H7 (cell line): ENCODE measurements around the gene BLM. TPM values are rescaled to one million over a fixed set of nuclear protein-coding genes. Genes with fewer than 3 reads are reported as not detected.
"Not testable (repeated sequence)": the region's sequence is repeated elsewhere in the genome, so short reads cannot be mapped to it uniquely, and the experiment has no call there.

Source experiments
- DNase-seq: peaks from one replicate; pipeline ENCODE4 v3.0.0; 2012
- H3K27me3 ChIP-seq: 2 replicates; pipeline ENCODE4 v1.6.0; 2011; ENCODE audit warnings: mild to moderate bottlenecking, low read length; ENCODE audit not compliant: control insufficient read depth, insufficient read depth
- H3K36me3 ChIP-seq: replicated peaks from 2 replicates; pipeline ENCODE4 v1.5.1; 2011; ENCODE audit warnings: low read length; ENCODE audit not compliant: control insufficient read depth, insufficient read depth
- H3K4me3 ChIP-seq: 2 replicates; pipeline ENCODE4 v1.5.1; 2011; ENCODE audit warnings: low read depth, mild to moderate bottlenecking, control low read depth, low read length, moderate library complexity; ENCODE audit not compliant: insufficient read depth
- total RNA-seq: library from RNA; depleted of rRNA; stranded (reverse); fragments of >200 nt; shearing (Covaris generic); gene quantifications from 2 replicates; pipeline ENCODE4 v1.2.3, GENCODE V29; 2014

The BLM gene
- total RNA-seq, 1 experiment from 2014 or later, result 29.7 TPM

DNA sequence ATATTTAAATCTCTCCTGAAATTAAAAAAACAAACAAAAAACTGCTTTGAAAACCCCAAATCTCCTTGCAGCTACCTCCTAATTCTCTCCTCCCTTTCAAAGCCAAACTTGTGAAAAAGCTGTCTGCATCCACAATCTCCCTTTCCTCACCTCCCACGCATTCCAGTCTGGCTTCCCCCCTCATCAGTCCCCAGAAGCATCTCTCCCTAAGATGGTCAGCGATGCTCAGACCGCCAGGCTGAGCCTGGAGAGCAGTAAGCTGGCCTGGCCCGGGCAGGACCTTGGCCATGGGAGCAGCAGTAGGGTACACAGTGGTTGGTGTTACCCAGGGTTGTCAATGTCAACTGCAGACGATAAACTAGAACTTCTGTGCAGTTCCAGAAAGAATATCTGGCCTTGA is 32.9 kb upstream of the BLM start:
- DNase-seq, result peak; percentile 5
- no peaks in the 10 kb centered on the region for H3K27me3 ChIP-seq
- no peaks in the 10 kb centered on the region for H3K36me3 ChIP-seq
- no peak overlapping the region for H3K4me3 ChIP-seq

- Histone ChIP-seq H3K27me3 (no peaks in the 10 kb centered on the region), H3K4me3 (no peak overlapping the region), H3K36me3 (no peaks in the 10 kb centered on the region)
- DNase-seq, result no peak
Measured at GRCh38 chr15:90685591-90686434, 31.3 kb upstream of the BLM start.

DNA sequence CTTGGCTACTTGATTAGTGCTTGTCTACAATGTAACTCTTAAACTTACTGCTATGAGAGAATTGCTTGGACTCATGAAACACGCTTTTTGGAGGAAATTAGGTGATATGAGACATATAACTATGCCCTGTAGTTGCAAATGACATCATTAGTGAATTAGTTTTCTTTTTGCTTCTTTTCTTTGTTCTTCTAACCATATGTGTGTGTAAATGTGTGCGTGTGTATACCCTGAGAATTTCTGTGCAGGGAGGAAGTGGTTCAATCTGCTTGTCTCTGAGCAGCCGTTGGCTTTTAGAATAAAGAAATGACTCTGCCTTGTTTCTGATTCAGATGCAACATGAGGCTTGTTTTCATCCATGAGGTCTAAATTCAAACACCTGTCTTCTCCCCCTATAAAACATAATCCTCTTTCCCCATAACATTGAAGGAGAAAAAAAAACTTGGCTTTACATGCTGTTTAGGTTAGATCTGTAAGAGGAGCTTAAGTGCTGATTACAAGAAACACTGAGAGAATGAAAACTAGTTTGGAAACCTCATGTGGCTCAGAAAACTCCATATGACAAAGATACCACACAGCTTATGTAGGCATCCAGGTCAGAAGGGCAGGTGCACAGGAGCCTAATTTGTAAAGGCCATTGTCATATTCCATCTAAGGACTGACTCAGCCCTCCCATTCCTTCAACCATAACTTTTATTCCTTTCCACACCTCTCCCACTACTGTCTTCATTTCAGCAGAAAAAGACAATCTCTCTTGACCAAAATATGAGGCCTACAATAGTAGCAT is 30.5 kb upstream of the BLM start:
- H3K27me3 ChIP-seq, result no peaks in the 10 kb centered on the region
- DNase-seq, result no peak
- no peak overlapping the region for H3K4me3 ChIP-seq
- H3K36me3 ChIP-seq, result no peaks in the 10 kb centered on the region

DNA sequence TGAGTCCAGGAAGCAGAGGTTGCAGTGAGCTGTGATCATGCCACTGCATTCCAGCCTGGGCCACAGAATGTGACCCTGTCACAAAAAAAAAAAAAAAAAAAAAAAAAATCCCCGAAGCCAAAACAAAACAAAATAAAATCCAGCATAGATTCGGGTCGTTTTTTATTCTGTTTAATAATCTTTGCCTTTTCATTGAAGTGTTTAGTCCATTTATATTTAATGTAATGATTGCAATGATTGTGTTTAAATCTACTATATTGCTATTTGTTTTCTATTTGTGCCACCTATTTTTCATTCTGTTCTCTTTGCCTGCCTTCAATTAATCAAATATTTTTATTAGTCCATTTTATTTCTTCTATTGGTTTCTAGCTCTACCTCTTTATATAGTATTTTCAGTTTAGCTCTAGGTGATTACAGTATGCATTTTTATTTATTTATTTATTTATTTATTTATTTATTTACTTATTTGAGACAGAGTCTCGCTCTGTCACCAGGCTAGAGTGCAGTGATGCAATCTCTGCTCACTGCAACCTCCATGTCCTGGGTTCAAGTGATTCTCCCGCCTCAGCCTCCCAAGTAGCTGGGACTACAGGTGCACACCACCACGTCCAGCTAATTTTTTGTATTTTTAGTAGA is 27.7 kb upstream of the BLM start:
- not testable (repeated sequence) for H3K4me3 ChIP-seq, H3K36me3 ChIP-seq, H3K27me3 ChIP-seq, DNase-seq

DNA sequence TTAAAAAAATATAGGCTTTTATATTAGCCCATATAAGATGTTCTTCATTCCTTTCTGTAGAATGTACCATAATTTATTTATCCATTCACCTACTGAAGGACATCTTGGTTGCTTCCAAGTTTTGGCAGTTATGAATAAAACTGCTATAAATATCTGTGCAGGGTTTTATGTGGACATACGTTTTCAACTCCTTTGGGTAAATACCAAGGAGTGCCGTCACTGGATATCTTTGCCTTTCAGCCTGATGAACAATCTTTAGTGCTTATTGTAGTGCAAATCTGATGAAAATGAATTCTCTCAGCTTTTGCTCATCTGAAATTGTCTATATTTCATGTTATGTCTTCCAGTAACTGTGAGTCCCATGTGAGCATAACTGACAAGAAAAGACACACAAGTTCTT is 26.6 kb upstream of the BLM start:
- DNase-seq, result no peak
- H3K27me3 ChIP-seq, result no peaks in the 10 kb centered on the region
- no peaks in the 10 kb centered on the region for H3K36me3 ChIP-seq
- no peak overlapping the region for H3K4me3 ChIP-seq

DNA sequence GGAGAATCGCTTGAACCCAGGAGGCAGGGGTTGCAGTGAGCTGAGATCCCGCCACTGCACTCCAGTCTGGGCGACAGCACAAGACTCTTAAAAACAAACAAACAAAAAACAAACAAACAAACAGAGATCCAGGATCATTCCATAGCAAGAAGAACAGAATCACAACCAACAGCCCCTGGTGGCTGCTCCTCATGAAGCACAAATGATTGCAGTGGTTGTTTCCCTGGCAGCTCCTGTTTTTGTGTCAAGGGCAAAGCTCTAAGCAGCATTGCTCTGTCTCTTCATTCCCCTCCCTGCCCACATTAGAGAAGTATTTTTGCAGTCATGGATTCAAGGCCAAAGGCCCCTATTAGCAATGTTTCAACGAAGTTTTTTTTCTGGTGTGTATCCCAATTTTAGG is 25.8 kb upstream of the BLM start:
- Histone ChIP-seq H3K27me3 (no peaks in the 10 kb centered on the region), H3K36me3 (no peaks in the 10 kb centered on the region), H3K4me3 (no peak overlapping the region)
- DNase-seq, result peak; percentile 10

- Histone ChIP-seq H3K27me3 (no peaks in the 10 kb centered on the region), H3K36me3 (no peaks in the 10 kb centered on the region), H3K4me3 (no peak overlapping the region)
- DNase-seq, result no peak
Measured at GRCh38 chr15:90691982-90692773, 25.0 kb upstream of the BLM start.

DNA sequence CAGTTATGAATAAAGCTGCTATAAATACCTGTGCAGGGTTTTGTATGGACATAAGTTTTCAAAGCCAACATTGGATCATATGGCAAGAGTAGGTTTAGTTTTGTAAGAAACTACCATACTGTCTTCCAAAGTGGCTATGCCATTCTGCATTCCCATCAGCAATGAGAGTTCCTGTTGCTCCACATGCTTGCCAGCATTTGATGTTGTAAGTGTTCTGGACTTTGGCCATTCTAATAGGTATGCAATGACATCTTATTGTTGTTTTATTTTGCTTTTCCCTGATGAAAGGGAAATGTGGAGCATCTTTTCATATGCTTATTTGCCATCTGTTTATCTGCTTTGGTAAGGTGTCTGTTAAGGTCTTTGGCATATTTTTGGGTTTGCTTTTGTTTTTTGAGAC is 22.2 kb upstream of the BLM start:
- DNase-seq, result no peak
- H3K27me3 ChIP-seq, result no peaks in the 10 kb centered on the region
- H3K4me3 ChIP-seq, result no peak overlapping the region
- H3K36me3 ChIP-seq, result no peaks in the 10 kb centered on the region

GRCh38 chr15:90697175-90697574 is 20.0 kb upstream of the BLM start:
- H3K36me3 ChIP-seq, result no peaks in the 10 kb centered on the region
- DNase-seq, result no peak
- no peak overlapping the region for H3K4me3 ChIP-seq
- H3K27me3 ChIP-seq, result no peaks in the 10 kb centered on the region

DNA sequence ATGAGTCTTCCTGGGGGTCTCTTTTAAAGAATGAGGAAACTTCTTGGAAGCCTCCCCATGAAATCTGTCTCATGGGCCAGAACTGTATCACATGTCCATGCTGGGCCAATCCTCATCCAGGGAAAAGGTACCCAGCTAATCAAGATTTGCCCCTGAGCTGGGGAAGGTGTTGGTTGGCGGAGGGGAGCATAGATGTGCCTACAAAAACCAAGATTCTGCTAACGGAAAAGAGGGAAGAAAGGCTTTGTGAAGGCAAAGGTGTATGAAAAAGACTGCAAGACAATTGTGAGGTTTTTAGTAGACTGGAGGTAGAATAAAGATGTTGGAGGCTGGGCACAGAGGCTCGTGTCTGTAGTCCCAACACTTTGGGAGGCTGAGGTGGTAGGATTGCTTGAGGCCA is 18.5 kb upstream of the BLM start:
- Histone ChIP-seq H3K4me3 (no peak overlapping the region), H3K27me3 (no peaks in the 10 kb centered on the region), H3K36me3 (no peaks in the 10 kb centered on the region)
- DNase-seq, result no peak

DNA sequence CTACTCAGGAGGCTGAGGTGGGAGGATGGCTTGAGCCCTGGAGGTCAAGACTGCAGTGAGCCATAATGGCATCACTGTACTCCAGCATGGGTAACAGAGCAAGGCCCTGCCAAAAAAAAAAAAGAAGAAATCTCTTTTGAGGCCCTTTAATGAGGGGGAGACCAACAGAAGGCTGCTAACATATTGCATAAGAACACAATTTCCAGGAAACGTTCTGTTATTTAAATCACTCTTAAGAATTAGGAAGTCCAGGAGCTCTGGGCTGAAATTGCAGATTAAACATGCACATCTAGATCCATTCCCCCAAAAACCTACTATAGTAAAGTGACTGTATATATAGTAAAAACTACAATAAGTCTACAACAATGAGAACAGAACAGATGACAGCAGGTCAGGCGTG is 16.1 kb upstream of the BLM start:
- no peak for DNase-seq
- H3K4me3 ChIP-seq, result no peak overlapping the region
- no peaks in the 10 kb centered on the region for H3K36me3 ChIP-seq

DNA sequence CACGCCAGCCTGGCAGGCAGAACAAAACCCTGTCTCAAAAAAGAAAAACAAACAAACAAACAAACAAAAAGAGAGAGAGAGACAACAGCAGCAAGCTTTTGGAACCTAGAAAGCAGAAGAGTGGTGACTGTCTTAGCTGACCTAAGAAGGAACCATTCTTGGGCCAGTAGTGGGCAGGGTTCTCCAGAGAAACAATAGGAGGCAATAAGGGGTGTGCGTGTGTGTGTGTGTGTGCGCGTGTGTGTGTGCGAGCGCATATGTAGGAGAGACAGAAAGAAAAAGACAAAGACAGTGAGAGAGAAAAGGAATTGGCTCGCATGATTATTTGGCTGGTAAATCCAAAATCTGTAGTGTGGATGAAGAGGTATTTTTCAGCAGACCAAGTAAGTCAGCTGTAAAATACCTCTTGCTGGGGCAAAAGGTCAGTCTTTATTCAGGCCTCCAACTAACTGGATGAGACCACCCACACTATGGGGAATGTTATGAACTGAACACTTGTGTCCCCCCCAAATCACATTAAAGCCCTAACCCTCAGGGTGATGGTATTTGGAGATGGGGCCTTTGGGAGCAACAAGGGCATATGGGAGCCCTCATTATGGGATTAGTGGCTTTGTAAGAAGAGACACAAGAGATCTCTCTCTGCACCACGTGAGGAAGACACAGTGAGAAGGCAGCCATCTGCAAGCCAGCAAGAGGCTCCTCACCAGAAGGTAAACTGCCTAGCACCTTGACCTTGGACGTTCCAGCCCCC is 15.1 kb upstream of the BLM start:
- DNase-seq, result no peak
- no peak overlapping the region for H3K4me3 ChIP-seq

More for the DNA sequence above, 16.1 kb upstream of the BLM start:
- no peaks in the 10 kb centered on the region for H3K27me3 ChIP-seq

DNA sequence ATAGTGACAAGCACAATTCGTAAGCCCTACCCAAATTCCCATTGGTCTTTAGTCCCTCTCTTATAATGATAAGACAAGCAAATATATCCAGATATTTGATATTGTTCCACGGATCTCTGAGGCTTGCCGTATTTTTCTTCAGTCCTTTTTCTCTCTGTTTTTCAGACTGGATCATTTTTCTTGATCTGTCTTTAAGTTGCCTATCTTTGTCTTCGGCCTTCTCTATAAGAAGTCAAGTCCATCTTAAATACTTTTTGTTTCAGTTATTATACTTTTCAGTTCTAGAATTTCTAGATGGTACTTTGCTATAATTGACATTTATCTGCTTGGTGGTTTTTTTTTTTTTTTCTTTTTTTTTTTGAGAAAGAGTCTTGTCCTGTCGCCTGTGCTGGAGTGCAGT is 13.7 kb upstream of the BLM start:
- H3K36me3 ChIP-seq, result no peaks in the 10 kb centered on the region
- DNase-seq, result no peak

More for the DNA sequence above, 15.1 kb upstream of the BLM start:
- no peaks in the 10 kb centered on the region for H3K36me3 ChIP-seq
- H3K27me3 ChIP-seq, result no peaks in the 10 kb centered on the region

GRCh38 chr15:90705212-90705611 is 11.9 kb upstream of the BLM start:
- no peak overlapping the region for H3K4me3 ChIP-seq
- H3K36me3 ChIP-seq, result no peaks in the 10 kb centered on the region
- DNase-seq, result no peak
- no peaks in the 10 kb centered on the region for H3K27me3 ChIP-seq

More for the DNA sequence above, 13.7 kb upstream of the BLM start:
- no peak overlapping the region for H3K4me3 ChIP-seq
- no peaks in the 10 kb centered on the region for H3K27me3 ChIP-seq
